Adipocyte (in vitro differentiated cells): ENCODE results near the gene FCN3.

Experiments used
- DNase-seq: peaks from one replicate; pipeline ENCODE4 v3.0.0-alpha.2; 2015; ENCODE audit warnings: low read depth
- H3K27me3 ChIP-seq: replicated peaks from 2 replicates; pipeline ENCODE4 v1.7.0; 2013; ENCODE audit warnings: mild to moderate bottlenecking, low read length, moderate library complexity; ENCODE audit not compliant: control insufficient read depth, insufficient read depth
- H3K36me3 ChIP-seq: 2 replicates; pipeline ENCODE4 v1.7.0; 2013; ENCODE audit warnings: low read length, mild to moderate bottlenecking, moderate library complexity; ENCODE audit not compliant: control insufficient read depth, insufficient read depth, severe bottlenecking
- H3K4me1 ChIP-seq: 2 replicates; pipeline ENCODE4 v1.7.0; 2013; ENCODE audit warnings: mild to moderate bottlenecking, low read length, moderate library complexity; ENCODE audit not compliant: control insufficient read depth, insufficient read depth
- H3K4me3 ChIP-seq: 2 replicates; pipeline ENCODE4 v1.7.0; 2013; ENCODE audit warnings: mild to moderate bottlenecking, low read length, moderate library complexity
- H3K9ac ChIP-seq: 2 replicates; pipeline ENCODE4 v1.7.0; 2013; ENCODE audit warnings: mild to moderate bottlenecking, low read length, moderate library complexity
- H3K9me3 ChIP-seq: 2 replicates; pipeline ENCODE4 v1.7.0; 2013; ENCODE audit warnings: mild to moderate bottlenecking, low read length, moderate library complexity; ENCODE audit not compliant: control insufficient read depth

Gene FCN3

GRCh38 chr1:27353629-27354028, 21.0 kb downstream of the FCN3 start:
- Histone ChIP-seq H3K4me1 (peaks cover 6% of the 10 kb centered on the region), H3K36me3 (peaks cover 41% of the 10 kb centered on the region), H3K27me3 (no peaks in the 10 kb centered on the region), H3K4me3 (no peak overlapping the region), H3K9me3 (no peaks in the 10 kb centered on the region), H3K9ac (no peak overlapping the region)
- DNase-seq = no peak

- H3K36me3 ChIP-seq = peaks cover 36% of the 10 kb centered on the region
- no peak overlapping the region for H3K4me3 ChIP-seq
- H3K9ac ChIP-seq = no peak overlapping the region
- H3K4me1 ChIP-seq = peaks cover 6% of the 10 kb centered on the region
- no peak for DNase-seq
- no peaks in the 10 kb centered on the region for H3K27me3 ChIP-seq
- H3K9me3 ChIP-seq = no peaks in the 10 kb centered on the region
Measured at GRCh38 chr1:27353166-27353565, 21.5 kb downstream of the FCN3 start.

- H3K9me3 ChIP-seq = no peaks in the 10 kb centered on the region
- no peak overlapping the region for H3K9ac ChIP-seq
- H3K27me3 ChIP-seq = no peaks in the 10 kb centered on the region
- no peak overlapping the region for H3K4me3 ChIP-seq
- H3K4me1 ChIP-seq = peaks cover 6% of the 10 kb centered on the region
- no peak for DNase-seq
- peaks cover 29% of the 10 kb centered on the region for H3K36me3 ChIP-seq
Measured at GRCh38 chr1:27351541-27352107, 23.0 kb downstream of the FCN3 start.

GRCh38 chr1:27350663-27351540, 23.7 kb downstream of the FCN3 start:
- no peak overlapping the region for H3K4me3 ChIP-seq

GRCh38 chr1:27349784-27350662, 24.6 kb downstream of the FCN3 start:
- Histone ChIP-seq H3K9me3 (no peaks in the 10 kb centered on the region), H3K4me1 (peaks cover 6% of the 10 kb centered on the region), H3K9ac (peak overlapping the region; percentile 44), H3K27me3 (no peaks in the 10 kb centered on the region), H3K4me3 (peak overlapping the region; percentile 52), H3K36me3 (peaks cover 13% of the 10 kb centered on the region)
- DNase-seq = peak; percentile 77

More at GRCh38 chr1:27350663-27351540, 23.7 kb downstream of the FCN3 start:
- DNase-seq = no peak
- peaks cover 6% of the 10 kb centered on the region for H3K4me1 ChIP-seq
- H3K9ac ChIP-seq = no peak overlapping the region
- H3K36me3 ChIP-seq = peaks cover 22% of the 10 kb centered on the region
- H3K9me3 ChIP-seq = no peaks in the 10 kb centered on the region
- H3K27me3 ChIP-seq = no peaks in the 10 kb centered on the region

- no peaks in the 10 kb centered on the region for H3K9me3 ChIP-seq
- peaks cover 6% of the 10 kb centered on the region for H3K4me1 ChIP-seq
- no peaks in the 10 kb centered on the region for H3K27me3 ChIP-seq
- DNase-seq = peak; percentile 24
- H3K4me3 ChIP-seq = peak overlapping the region; percentile 52
- H3K9ac ChIP-seq = no peak overlapping the region
- H3K36me3 ChIP-seq = peaks cover 12% of the 10 kb centered on the region
Measured at GRCh38 chr1:27348861-27349783, 25.5 kb downstream of the FCN3 start.

GRCh38 chr1:27346991-27347624, 27.5 kb downstream of the FCN3 start:
- H3K4me1 ChIP-seq = peaks cover 6% of the 10 kb centered on the region
- no peaks in the 10 kb centered on the region for H3K9me3 ChIP-seq
- no peak for DNase-seq
- no peaks in the 10 kb centered on the region for H3K36me3 ChIP-seq
- no peak overlapping the region for H3K4me3 ChIP-seq
- no peak overlapping the region for H3K9ac ChIP-seq
- no peaks in the 10 kb centered on the region for H3K27me3 ChIP-seq

GRCh38 chr1:27346357-27346756, 28.3 kb downstream of the FCN3 start:
- H3K4me3 ChIP-seq = no peak overlapping the region
- no peaks in the 10 kb centered on the region for H3K27me3 ChIP-seq
- H3K36me3 ChIP-seq = no peaks in the 10 kb centered on the region
- no peak overlapping the region for H3K9ac ChIP-seq
- H3K9me3 ChIP-seq = no peaks in the 10 kb centered on the region
- peaks cover 13% of the 10 kb centered on the region for H3K4me1 ChIP-seq
- DNase-seq = no peak

- DNase-seq = no peak
- Histone ChIP-seq H3K4me3 (no peak overlapping the region), H3K27me3 (no peaks in the 10 kb centered on the region), H3K9ac (no peak overlapping the region), H3K36me3 (no peaks in the 10 kb centered on the region), H3K9me3 (no peaks in the 10 kb centered on the region), H3K4me1 (peaks cover 15% of the 10 kb centered on the region)
Measured at GRCh38 chr1:27345272-27345671, 29.4 kb downstream of the FCN3 start.

GRCh38 chr1:27343639-27344025, 31.0 kb downstream of the FCN3 start:
- Histone ChIP-seq H3K36me3 (peaks cover under 1% of the 10 kb centered on the region), H3K9me3 (no peaks in the 10 kb centered on the region), H3K9ac (no peak overlapping the region), H3K27me3 (no peaks in the 10 kb centered on the region), H3K4me1 (peaks cover 10% of the 10 kb centered on the region), H3K4me3 (no peak overlapping the region)
- no peak for DNase-seq
